Keratinocyte (primary cell): ENCODE data around the gene PRODH. TPM values are rescaled to one million over a fixed set of nuclear protein-coding genes. Genes with fewer than 3 reads are reported as not detected.
"Not testable (repeated sequence)": the region's sequence is repeated elsewhere in the genome, so short reads cannot be mapped to it uniquely, and the experiment has no call there.

ENCODE experiments used
- DNase-seq: peaks from one replicate; pipeline ENCODE4 v3.0.0-alpha.2; 2011; ENCODE audit warnings: low read depth, missing footprints, low spot score
- FAIRE-seq: peaks from 2 replicates; lab custom pipeline; 2011; peaks lifted over from hg19 to GRCh38; lab: Jason Lieb, UNC
- H2AFZ ChIP-seq: 2 replicates; pipeline ENCODE4 v1.6.0; 2012; ENCODE audit warnings: low read length, control low read depth, inconsistent platforms; ENCODE audit not compliant: control insufficient read depth
- H3K27ac ChIP-seq: 2 replicates; pipeline ENCODE4 v1.5.1; 2011; ENCODE audit warnings: low read length; ENCODE audit not compliant: control insufficient read depth, insufficient read depth
- H3K27me3 ChIP-seq: 3 replicates; pipeline ENCODE4 v1.6.0; 2011; ENCODE audit warnings: low read length; ENCODE audit not compliant: control insufficient read depth, insufficient read depth; ENCODE audit errors: extremely low read depth
- H3K36me3 ChIP-seq, 2 experiments: 2 replicates in 1 of 2; 3 replicates in 1 of 2; pipeline ENCODE4 v1.5.1; 2011; ENCODE audit warnings: low read length in 2 of 2, mild to moderate bottlenecking in 1 of 2; ENCODE audit not compliant: control insufficient read depth in 2 of 2, insufficient read depth in 2 of 2; ENCODE audit errors: extremely low read depth in 1 of 2
- H3K4me1 ChIP-seq: 3 replicates; pipeline ENCODE4 v1.5.1; 2011; ENCODE audit warnings: low read length; ENCODE audit not compliant: control insufficient read depth, insufficient read depth; ENCODE audit errors: extremely low read depth
- H3K4me2 ChIP-seq: 3 replicates; pipeline ENCODE4 v1.6.0; 2011; ENCODE audit warnings: low read depth, low read length; ENCODE audit not compliant: control insufficient read depth, insufficient read depth; ENCODE audit errors: extremely low read depth
- H3K4me3 ChIP-seq, 3 experiments: fragments of 200-600 bp in 1 of 3; sonication (generic) in 1 of 3; 2 replicates in 2 of 3; 3 replicates in 1 of 3; pipeline ENCODE4 v1.5.1; 2011 to 2016; ENCODE audit warnings: low read length in 3 of 3, mild to moderate bottlenecking in 3 of 3, control low read depth in 2 of 3, inconsistent platforms in 1 of 3, low read depth in 1 of 3, mixed read lengths in 1 of 3, mixed run types in 1 of 3, moderate library complexity in 1 of 3; ENCODE audit not compliant: control insufficient read depth in 2 of 3, insufficient read depth in 2 of 3; ENCODE audit errors: extremely low read depth in 1 of 3
- H3K79me2 ChIP-seq: 2 replicates; pipeline ENCODE4 v1.6.0; 2012; ENCODE audit warnings: low read length; ENCODE audit not compliant: control insufficient read depth, insufficient read depth
- H3K9ac ChIP-seq: 3 replicates; pipeline ENCODE4 v1.6.0; 2011; ENCODE audit warnings: low read length; ENCODE audit not compliant: control insufficient read depth, insufficient read depth; ENCODE audit errors: extremely low read depth
- H3K9me1 ChIP-seq: 3 replicates; pipeline ENCODE4 v1.6.0; 2011; ENCODE audit warnings: low read length; ENCODE audit not compliant: control insufficient read depth, insufficient read depth; ENCODE audit errors: extremely low read depth
- H3K9me3 ChIP-seq: 2 replicates; pipeline ENCODE4 v1.5.1; 2012; ENCODE audit warnings: low read depth, low read length; ENCODE audit not compliant: control insufficient read depth
- H4K20me1 ChIP-seq: 3 replicates; pipeline ENCODE4 v1.6.0; 2011; ENCODE audit warnings: low read length; ENCODE audit not compliant: control insufficient read depth, insufficient read depth; ENCODE audit errors: extremely low read depth
- EZH2 ChIP-seq: IDR thresholded peaks from one replicate; pipeline ENCODE4 v1.6.1; 2012; ENCODE audit warnings: inconsistent platforms, mild to moderate bottlenecking, low read length, moderate library complexity
- dilution Hi-C: fragments of 300-500 bp; cut with MboI; formaldehyde crosslinking; loops from one replicate; pipeline ENCODE4 v1.7.0; 2020; ENCODE audit warnings: low sequenced_read_pairs; ENCODE audit not compliant: extremely low pct_ligation_motif_present
- polyA plus RNA-seq, 5 experiments: library from polyadenylated mRNA; depleted of rRNA in 3 of 5; stranded (reverse) in 3 of 5; stranded (forward) in 1 of 5; unstranded in 1 of 5; fragments of >200 nt; gene quantifications; 1 replicate in 1 of 5; 2 replicates in 3 of 5; 3 replicates in 1 of 5; pipeline versions ENCODE4 v1.2.1 to v1.2.3, GENCODE V29; 2011 to 2012; ENCODE audit warnings: missing spikeins in 2 of 5, low read depth in 1 of 5, low replicate concordance in 1 of 5
- TF ChIP-seq, protein P1 (sequence below), 3 experiments: IDR thresholded peaks in 1 of 3; conservative IDR thresholded peaks in 1 of 3; optimal IDR thresholded peaks in 1 of 3; 2 replicates in 2 of 3; 3 replicates in 1 of 3; pipeline versions ENCODE3 to v1.5.1; 2011; ENCODE audit warnings: low read length in 3 of 3, mild to moderate bottlenecking in 3 of 3, moderate library complexity in 2 of 3, control low read depth in 1 of 3, inconsistent platforms in 1 of 3; ENCODE audit not compliant: insufficient read depth in 2 of 3; ENCODE audit errors: extremely low read depth in 1 of 3

The PRODH gene
- polyA plus RNA-seq, 1 donor (not counting 4 experiments of a cell fraction or from before 2014, with no cell fraction given), result 12.3 TPM

DNA sequence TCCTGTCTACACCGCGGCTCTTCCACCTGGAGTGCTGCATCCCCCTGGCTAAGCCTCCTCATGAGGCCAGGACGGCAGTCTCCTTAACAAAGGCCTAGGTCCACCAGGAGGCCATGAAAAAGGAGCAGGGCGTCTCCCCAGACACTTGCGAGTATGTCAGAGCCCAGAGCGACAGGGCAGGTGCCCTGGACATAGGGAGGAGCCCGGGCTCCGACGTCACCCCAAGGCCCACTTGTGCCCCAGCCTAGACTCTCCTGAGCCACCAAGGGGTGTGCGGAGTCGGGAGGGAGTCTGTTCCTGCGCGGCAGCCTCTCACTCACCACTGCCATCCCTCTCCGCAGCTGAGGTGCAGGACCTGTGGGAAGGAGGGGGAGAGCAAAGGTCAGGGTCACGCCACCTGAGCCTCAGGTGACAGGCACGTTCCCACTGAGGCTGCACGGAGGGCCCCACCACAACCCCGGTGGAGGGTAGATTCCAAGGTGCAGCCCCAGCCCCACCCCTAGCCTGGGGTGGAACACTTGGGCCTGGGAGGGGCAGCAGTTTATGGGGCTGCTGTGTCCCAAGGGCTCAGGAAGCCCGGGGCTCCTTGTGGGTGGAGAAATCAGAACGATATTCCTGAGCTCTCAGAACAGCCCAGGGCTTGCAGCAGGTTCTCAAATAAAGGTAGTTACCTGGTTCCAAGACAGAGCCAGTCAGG, 10.6 kb downstream of the PRODH start:
- Histone ChIP-seq H3K9me1 (no peaks in the 10 kb centered on the region), H4K20me1 (no peaks in the 10 kb centered on the region), H3K9me3 (no peaks in the 10 kb centered on the region), H3K27ac (no peak overlapping the region), H2AFZ (no peak overlapping the region), H3K4me3 (no peak overlapping the region), H3K4me2 (no peak overlapping the region), H3K36me3 (no peaks in the 10 kb centered on the region), H3K27me3 (no peaks in the 10 kb centered on the region), H3K9ac (no peak overlapping the region), H3K79me2 (no peaks in the 10 kb centered on the region), H3K4me1 (no peaks in the 10 kb centered on the region)
- DNase-seq, result no peak
- dilution Hi-C loops, result no loop called here
- TF ChIP-seq, protein P1, sequence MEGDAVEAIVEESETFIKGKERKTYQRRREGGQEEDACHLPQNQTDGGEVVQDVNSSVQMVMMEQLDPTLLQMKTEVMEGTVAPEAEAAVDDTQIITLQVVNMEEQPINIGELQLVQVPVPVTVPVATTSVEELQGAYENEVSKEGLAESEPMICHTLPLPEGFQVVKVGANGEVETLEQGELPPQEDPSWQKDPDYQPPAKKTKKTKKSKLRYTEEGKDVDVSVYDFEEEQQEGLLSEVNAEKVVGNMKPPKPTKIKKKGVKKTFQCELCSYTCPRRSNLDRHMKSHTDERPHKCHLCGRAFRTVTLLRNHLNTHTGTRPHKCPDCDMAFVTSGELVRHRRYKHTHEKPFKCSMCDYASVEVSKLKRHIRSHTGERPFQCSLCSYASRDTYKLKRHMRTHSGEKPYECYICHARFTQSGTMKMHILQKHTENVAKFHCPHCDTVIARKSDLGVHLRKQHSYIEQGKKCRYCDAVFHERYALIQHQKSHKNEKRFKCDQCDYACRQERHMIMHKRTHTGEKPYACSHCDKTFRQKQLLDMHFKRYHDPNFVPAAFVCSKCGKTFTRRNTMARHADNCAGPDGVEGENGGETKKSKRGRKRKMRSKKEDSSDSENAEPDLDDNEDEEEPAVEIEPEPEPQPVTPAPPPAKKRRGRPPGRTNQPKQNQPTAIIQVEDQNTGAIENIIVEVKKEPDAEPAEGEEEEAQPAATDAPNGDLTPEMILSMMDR (optimal IDR thresholded peaks at IDR 0.05 in 1 of 3, IDR thresholded peaks at IDR 0.05 in 1 of 3, conservative IDR thresholded peaks at IDR 0.05 in 1 of 3; ENCODE audit: extremely low read depth in 1 of 3, insufficient read depth in 2 of 3, low read length in 3 of 3), result no peak
- no peak for TF ChIP-seq EZH2
- FAIRE-seq, result no peak

GRCh38 chr22:18920257-18920902, 15.7 kb downstream of the PRODH start:
- H3K9ac ChIP-seq, FAIRE-seq, H3K79me2 ChIP-seq, H2AFZ ChIP-seq, H3K9me3 ChIP-seq, DNase-seq, H3K9me1 ChIP-seq, H3K4me3 ChIP-seq, dilution Hi-C loops, H3K36me3 ChIP-seq, H3K27me3 ChIP-seq, H3K4me2 ChIP-seq, H3K4me1 ChIP-seq, H3K27ac ChIP-seq, H4K20me1 ChIP-seq: not testable (repeated sequence)

GRCh38 chr22:18917818-18918217, 18.3 kb downstream of the PRODH start:
- H4K20me1 ChIP-seq, dilution Hi-C loops, H3K27ac ChIP-seq, FAIRE-seq, H3K27me3 ChIP-seq, H3K4me1 ChIP-seq, H3K9ac ChIP-seq, H3K4me2 ChIP-seq, H3K9me3 ChIP-seq, H3K79me2 ChIP-seq, H2AFZ ChIP-seq, DNase-seq, H3K36me3 ChIP-seq, H3K4me3 ChIP-seq, H3K9me1 ChIP-seq: not testable (repeated sequence)

- dilution Hi-C loops, FAIRE-seq: not testable (repeated sequence)
These were observed 20.5 kb downstream of the PRODH start for GRCh38 chr22:18915550-18915949.

More at GRCh38 chr22:18915550-18915949, 20.5 kb downstream of the PRODH start:
- H3K27ac ChIP-seq, H3K9ac ChIP-seq, H3K9me3 ChIP-seq, H4K20me1 ChIP-seq, H3K9me1 ChIP-seq, DNase-seq, H3K4me2 ChIP-seq, H3K4me3 ChIP-seq, H3K27me3 ChIP-seq, H3K79me2 ChIP-seq, H3K4me1 ChIP-seq, H2AFZ ChIP-seq, H3K36me3 ChIP-seq: not testable (repeated sequence)
